NCI-H1092 (cell line): ENCODE measurements around the gene SETD6.
A peak's percentile ranks its signal among the peaks of the same experiment; 100 is the strongest.

Experiments used
- DNase-seq: peaks from one replicate; lab custom pipeline; 2025; lab: John Stamatoyannopoulos, UW

Gene SETD6

GRCh38 chr16:58508671-58509251 lies 6.6 kb upstream of the SETD6 start:
- DNase-seq, result no peak

GRCh38 chr16:58509256-58510096 lies 5.8 kb upstream of the SETD6 start:
- DNase-seq, result no peak

- no peak for DNase-seq
These were observed 5.1 kb upstream of the SETD6 start for GRCh38 chr16:58510097-58510775.

GRCh38 chr16:58510776-58511628 lies 4.3 kb upstream of the SETD6 start:
- no peak for DNase-seq

GRCh38 chr16:58511933-58512815 lies 3.1 kb upstream of the SETD6 start:
- peak; percentile 42 for DNase-seq

DNA sequence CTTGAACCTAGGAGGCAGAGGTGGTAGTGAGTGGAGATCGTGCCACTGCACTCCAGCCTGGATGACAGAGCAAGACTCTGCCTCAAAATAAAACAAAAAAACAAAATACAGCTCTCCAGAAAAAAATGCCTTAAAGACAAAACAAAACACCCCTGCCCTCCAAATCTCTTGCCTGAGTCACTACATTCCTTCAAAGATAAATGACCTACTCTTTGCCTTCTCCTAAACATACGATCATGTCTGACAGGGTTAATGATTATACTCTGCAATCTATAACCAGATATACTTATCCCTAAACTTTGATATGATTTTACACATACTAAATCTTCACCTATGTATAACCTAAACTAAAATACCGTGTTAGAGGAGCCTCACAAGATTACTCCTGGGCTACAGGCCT lies 1.4 kb upstream of the SETD6 start:
- DNase-seq, result no peak

- DNase-seq, result no peak
These were observed 802 bp downstream of the SETD6 start for GRCh38 chr16:58515871-58516767.

GRCh38 chr16:58516768-58517107 lies 1.4 kb downstream of the SETD6 start:
- DNase-seq, result no peak

GRCh38 chr16:58518083-58518979 lies 3.0 kb downstream of the SETD6 start:
- no peak for DNase-seq

DNA sequence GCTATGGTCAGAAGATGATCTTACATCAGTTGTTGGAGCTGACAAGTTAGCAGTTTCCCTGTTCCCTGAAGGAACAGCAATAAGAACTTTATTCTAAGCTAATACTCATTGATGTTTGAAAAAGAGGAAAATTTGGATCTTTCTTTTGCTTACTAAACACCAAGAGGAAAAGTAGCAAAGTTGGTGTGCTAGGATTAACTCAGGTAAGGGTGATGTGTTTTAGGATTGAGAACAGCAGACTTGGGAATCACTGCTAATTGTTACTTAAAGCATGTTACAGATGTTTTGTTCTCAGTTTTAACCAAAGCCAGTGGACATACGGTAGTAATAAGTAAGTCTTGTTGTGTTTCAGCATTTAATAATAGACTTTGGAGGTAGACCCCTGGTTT lies 3.7 kb downstream of the SETD6 start:
- no peak for DNase-seq

- no peak for DNase-seq
These were observed 4.4 kb downstream of the SETD6 start for GRCh38 chr16:58519707-58520106.

- no peak for DNase-seq
These were observed 14.9 kb downstream of the SETD6 start for GRCh38 chr16:58530179-58530578.

DNA sequence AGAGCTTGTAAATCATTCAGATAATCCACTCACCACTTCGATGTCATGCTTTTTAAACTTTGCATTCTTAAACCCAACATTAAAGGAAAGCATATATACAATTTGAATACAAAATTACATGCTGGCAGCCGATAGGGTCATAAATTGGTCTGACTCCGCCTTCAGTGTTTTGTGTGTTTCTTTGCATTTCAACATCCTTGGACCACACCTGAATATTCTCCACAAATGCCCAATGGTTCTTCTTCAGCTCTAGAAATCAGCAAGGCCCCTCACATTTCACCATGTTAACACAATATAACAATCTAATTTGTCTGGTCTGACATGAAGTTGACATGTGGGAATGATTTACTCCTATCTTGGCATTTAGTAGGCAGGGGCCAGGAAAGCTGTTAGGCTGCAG lies 17.1 kb downstream of the SETD6 start:
- DNase-seq, result no peak

- DNase-seq, result no peak
These were observed 18.6 kb downstream of the SETD6 start for GRCh38 chr16:58533751-58534470.

DNA sequence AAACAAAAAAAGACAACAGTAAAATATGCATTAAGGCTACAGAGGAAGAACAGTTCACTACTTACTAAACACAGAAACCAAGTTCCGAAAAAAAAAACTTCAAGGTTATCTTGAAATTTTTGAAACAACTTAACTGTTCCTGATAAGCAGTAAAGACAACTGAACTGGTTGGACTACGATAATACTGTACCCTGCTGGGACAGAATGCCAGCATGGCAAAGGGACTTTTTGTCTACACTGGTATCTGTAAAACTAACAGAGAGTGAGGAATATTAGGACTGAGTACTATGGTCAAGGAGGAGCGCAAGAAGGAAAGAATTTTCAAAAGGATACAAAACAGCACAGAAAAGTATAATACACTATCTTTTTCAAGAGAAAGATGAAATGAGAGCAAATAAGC lies 19.8 kb downstream of the SETD6 start:
- no peak for DNase-seq

GRCh38 chr16:58536278-58536677 lies 21.0 kb downstream of the SETD6 start:
- no peak for DNase-seq

DNA sequence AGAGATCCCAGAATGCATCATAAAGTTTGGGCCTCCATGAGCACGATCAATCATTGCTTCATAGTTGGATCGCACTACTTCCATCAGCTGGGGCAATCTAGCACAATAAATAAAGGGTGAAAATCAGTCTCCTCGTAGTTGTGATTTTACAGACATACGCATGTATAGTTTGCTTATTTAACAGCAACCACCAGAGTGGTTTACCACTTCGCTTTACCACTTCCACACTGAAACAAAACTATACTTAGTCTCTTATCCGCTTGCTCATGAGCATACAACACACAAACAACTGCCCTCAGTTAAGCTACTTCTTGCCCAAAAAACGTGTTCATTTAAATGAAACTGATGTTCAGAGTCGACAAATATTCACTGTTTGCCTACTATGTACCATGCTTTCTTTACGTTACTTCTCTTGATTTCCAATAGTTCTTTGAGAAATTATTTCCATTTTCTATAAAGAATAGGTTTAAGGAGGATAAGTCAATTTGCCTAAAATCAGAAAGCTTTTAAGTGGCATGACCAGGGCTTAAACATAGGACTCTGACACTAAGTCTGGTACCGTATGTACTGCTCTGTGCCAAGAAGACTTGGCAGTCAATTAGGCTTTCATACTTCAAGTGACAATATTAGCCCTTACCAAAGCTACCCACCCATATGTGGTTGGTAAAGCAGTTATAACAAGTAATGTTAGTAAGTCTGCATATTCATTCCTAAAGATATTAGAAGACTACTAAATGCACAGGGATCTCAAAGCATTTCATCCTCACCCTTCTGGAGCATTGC lies 22.0 kb downstream of the SETD6 start:
- DNase-seq, result no peak

- DNase-seq, result no peak
These were observed 26.4 kb downstream of the SETD6 start for GRCh38 chr16:58541711-58542110.
